GM18873 (cell line): ENCODE results near the gene CAND2.

Experiments
- ATAC-seq: cut with Tn5 transposase; IDR thresholded peaks from one replicate; pipeline ENCODE4 v1.9.1; 2021; ENCODE audit warnings: mild to moderate bottlenecking, moderate library complexity, moderate number of reproducible peaks; ENCODE audit not compliant: unreplicated experiment, low FRiP score

The CAND2 gene

DNA sequence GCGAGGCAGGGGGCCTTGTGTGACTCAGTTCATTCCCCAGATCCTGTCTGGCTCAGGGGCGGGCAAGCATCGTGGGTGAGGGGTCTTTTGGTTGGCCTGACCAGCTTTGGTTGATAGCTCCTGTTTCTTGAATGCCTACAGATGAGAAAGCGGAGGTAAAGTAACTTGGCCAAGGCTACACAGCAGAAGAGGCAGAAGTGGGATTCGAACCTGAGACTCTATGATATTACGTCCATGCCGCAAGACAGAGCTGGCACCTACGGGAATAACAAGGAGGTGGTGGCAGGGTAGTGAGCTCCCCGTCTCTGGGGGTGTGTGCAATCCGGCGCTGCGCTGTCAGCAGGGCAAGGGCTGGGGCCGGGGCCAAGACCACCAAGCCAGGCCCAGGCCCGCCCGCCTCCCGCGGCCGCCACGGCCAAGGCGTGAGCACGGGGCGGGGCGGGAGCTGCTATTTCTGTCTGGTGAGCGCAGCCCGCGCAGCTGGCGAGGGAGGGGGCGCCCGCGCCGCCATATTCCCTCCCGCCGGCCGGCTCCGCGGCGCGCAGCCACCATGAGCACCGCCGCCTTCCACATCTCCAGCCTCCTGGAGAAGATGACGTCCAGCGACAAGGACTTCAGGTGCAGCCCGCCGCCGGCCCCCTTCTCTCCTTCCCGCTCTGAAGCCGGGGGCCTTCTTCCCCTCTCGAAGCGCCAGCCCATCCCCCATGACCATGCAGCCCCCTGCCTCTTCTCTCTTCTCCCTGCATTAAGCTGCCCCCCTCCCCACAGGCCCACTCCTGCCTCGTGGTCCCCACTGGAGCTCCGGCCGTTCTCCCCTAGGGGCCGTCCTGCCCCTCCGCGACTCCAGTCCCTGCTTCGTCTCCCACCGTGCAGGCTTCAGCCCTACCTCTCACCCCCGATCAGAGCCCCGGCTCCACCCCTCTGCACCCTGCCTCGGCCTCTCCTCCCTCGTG lies at the start of gene CAND2:
Gene CAND2 (plus strand): TSS at position 510 of the 953 bp plus-strand sequence. CDS start 41 bp downstream, at position 551.
- ATAC-seq: no peak

- ATAC-seq: no peak
Measured at GRCh38 chr3:12748477-12748876, 48.0 kb upstream of the CAND2 start.

GRCh38 chr3:12750223-12750622 lies 46.3 kb upstream of the CAND2 start:
- ATAC-seq: no peak

- no peak for ATAC-seq
Measured at GRCh38 chr3:12750658-12751071, 45.8 kb upstream of the CAND2 start.

DNA sequence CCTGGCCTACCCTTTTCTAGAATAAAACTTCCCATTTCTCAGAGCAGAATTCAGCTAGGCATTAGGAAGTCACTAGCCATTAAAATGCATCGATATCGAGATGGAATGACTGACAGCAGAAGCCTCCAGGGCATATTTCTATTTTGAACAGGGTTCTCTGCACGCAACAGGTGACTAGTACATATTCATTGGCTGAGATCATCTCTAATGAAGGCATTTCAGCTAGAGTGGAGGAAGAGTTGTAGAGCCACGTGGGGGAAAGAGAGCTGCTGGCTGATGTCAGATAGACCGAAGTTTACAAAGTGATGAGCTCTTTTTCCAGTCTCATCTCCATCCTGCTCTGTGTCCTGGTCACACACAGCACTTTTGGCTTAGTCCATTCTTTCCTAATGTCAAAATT lies 44.9 kb upstream of the CAND2 start:
- ATAC-seq: no peak

- no peak for ATAC-seq
Measured at GRCh38 chr3:12752102-12752501, 44.4 kb upstream of the CAND2 start.

GRCh38 chr3:12752809-12753208 lies 43.7 kb upstream of the CAND2 start:
- ATAC-seq: no peak

GRCh38 chr3:12753275-12754028 lies 43.0 kb upstream of the CAND2 start:
- no peak for ATAC-seq

- ATAC-seq: no peak
Measured at GRCh38 chr3:12754313-12754712, 42.2 kb upstream of the CAND2 start.

DNA sequence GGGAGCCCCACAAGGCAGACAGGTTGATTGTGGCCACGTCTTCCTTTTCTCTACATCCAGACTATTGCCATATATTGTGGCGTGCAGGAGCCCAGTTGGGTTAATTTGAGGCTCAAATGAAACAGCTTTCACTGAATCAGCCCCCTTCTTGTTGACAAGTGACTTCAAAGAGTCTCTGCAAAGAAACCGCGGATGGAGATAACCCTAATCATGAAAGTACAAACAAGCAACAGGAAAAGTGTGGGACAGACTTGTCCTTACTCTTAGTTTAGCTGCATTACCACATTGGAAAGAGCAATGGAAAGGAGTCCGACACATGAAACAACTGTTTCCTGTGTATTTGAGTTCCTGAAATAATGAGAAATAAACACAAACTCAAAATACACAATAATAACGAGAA lies 40.7 kb upstream of the CAND2 start:
- no peak for ATAC-seq

GRCh38 chr3:12756175-12756574 lies 40.3 kb upstream of the CAND2 start:
- ATAC-seq: no peak

DNA sequence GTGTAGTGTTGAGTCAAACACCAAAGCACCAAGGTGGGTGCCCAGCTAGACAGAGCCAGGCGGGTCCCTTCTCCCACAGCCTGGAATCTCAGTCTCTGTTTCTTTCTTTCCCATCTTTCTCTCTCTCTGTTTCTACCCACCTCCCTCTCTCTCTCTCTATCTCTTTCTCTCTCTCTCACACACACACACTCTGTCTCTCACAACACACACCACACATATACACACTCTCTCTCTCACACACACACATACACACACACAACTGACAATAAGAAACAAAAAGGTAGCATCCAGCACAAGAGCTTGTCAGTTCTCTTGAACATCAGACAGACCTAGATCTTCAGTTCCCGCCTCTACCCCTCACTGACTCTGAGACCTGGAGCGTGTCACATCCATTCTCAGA lies 39.8 kb upstream of the CAND2 start:
- no peak for ATAC-seq

DNA sequence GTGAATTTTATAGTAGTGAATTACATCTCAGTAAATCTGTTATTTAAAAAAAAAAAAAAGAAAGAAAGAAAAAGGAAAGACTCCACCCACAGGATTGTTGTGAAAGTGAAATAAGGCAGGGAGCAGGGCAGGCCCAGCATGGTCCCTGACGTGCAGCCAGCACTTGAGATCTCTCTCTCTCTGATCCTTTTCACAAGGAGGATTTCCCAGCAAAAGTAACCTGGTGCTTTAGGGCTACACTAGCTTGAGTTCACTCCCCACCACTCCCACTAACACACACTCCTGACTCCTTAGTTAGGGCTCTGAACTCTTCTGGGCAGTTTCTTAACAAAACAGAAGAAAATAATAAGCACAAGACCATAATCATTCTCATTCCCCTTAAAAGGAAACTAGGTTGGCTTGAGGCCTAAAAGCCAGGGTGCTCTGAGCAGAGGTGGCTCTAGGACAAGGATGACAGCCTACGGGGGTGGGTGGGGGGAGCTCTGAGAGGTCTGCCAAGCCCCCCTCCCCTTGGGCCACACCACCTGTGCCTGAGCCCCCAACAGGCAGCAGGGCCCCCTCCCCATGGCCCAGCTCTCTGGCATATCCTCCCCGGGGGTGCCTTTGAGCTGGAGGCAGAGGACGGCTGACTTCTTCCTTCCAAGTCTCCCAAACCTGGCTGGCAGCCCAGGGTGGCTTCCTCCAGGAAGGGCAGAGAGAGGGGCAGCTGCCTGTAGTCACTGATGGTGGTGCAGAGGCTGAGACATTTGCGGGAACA lies 38.3 kb upstream of the CAND2 start:
- no peak for ATAC-seq

GRCh38 chr3:12759097-12759679 lies 37.3 kb upstream of the CAND2 start, which contains the start of gene TMEM40:
TMEM40 (minus strand) TSS chr3:12759259; CDS start chr3:12749832, 9,427 bp downstream.
- no peak for ATAC-seq

DNA sequence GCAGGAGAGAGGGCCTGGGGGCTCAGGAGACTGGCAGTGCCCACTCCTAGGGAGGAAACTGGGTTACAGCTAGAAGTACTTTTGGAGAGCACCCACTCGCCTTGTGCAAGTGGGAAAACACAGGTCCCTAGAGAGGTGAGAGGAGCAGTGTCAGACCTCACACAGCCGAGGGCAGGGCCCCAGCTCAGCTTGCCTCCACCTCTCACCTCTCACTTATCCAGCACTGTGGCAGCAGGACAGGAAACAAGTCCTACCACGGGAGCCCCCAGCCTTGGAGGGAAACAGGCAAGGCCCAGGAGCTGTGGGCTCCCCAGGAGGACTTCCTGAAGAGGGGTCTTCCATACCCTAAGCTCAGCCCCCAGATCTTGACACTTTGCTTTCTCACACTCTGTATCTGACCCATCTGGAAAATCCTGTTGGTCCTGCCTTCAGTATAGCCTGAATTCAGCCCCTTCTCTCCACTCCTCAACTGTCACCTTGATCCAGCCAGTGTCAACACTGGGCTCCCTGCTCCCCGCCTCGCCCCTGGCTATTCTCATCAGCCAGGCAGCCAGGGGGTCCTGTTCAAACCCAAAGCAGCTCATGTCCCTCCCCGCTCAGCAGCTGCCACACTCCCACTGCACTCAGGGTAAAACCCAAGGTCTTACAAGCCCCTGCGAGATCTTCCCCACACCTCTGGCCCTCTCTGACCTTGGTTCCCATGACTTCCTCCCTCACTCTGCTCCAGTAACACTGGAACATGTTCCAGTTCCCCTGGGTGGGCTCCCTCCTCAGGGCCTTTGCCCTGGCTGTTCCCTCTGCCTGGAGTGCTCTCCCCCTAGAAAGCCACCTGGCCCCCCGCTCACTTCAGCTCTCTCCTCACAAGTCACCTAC lies 36.6 kb upstream of the CAND2 start:
- ATAC-seq: no peak

GRCh38 chr3:12764171-12764776 lies 32.2 kb upstream of the CAND2 start:
- ATAC-seq: no peak

DNA sequence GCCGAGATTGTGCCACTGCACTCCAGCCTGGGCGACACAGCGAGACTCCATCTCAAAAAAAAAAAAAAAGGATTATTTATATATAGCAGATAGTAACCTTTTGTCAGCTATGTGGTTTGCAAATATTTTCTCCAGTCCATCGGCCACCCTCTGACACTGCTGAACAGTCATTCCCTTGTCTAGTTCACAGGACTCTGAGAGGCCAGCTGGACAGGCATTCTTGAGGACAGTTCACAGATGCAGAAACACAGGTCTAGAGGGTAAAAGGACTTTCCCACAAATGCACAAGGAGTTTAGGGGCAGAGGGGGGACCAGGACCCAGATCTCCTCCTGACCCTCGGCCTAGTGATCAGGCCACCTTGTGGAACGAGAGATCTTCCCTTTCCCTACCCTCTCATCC lies 29.9 kb upstream of the CAND2 start:
- no peak for ATAC-seq

DNA sequence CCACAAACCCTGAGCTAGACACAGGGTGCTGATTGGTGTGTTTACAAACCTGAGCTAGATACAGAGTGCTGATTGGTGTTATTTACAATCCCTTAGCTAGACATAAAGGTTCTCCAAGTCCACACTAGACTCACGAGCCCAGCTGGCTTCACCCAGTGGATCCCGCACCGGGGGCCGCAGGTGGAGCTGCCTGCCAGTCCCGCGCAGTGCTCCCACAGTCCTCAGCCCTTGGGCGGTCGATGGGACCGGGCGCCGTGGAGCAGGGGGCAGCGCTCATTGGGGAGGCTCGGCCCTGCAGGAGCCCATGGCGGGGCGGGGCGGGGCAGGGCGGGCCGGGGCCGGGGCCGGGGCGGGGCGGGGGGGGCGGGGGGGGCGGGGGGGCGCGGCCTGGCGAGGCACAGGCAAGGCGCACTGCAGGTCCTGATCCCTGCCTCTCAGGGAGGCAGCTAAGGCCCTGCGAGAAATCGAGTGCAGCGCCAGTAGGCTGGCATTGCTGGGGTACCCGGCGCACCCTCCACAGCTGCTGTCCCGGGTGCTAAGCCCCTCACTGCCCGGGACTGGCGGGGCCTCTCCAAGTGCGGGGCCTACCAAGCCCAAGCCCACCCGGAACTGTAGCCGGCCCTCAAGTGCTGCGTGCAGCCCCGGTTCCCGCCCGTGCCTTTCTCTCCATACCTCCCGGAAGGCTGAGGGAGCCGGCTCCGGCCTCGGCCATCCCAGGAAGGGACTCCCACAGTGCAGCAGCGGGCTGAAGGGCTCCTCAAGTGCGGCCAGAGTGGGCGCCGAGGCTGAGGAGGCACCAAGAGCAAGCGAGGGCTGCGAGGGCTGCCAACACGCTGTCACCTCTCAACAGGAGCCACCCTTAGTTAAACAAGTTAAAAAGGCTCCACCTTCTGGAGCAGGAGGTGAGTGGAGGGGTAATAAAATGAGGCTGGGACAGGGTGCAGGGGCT lies 27.6 kb upstream of the CAND2 start:
- no peak for ATAC-seq
